Measurements from ENCODE around the gene TRAF7. TPM values are rescaled to one million over a fixed set of nuclear protein-coding genes. Genes with fewer than 3 reads are reported as not detected.

Gene TRAF7
- total and polyA plus RNA-seq, 2 of the 13 experiments (the other 11 are each of a cell fraction or from before 2014, with no cell fraction given), result 47.9 to 65.6 TPM

- no peak for TF ChIP-seq MED13 (CRISPR knock-in tag; IDR thresholded peaks at IDR 0.05)
- TF ChIP-seq, protein P1, sequence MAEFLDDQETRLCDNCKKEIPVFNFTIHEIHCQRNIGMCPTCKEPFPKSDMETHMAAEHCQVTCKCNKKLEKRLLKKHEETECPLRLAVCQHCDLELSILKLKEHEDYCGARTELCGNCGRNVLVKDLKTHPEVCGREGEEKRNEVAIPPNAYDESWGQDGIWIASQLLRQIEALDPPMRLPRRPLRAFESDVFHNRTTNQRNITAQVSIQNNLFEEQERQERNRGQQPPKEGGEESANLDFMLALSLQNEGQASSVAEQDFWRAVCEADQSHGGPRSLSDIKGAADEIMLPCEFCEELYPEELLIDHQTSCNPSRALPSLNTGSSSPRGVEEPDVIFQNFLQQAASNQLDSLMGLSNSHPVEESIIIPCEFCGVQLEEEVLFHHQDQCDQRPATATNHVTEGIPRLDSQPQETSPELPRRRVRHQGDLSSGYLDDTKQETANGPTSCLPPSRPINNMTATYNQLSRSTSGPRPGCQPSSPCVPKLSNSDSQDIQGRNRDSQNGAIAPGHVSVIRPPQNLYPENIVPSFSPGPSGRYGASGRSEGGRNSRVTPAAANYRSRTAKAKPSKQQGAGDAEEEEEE (CRISPR knock-in tag; IDR thresholded peaks at IDR 0.05; ENCODE audit: borderline replicate concordance), result no peak
- no peak for TF ChIP-seq ZNF264 (CRISPR knock-in tag; IDR thresholded peaks at IDR 0.05)
- no peak for TF ChIP-seq XBP1 (CRISPR knock-in tag; IDR thresholded peaks at IDR 0.05)
- TF ChIP-seq SOX13 (IDR thresholded peaks at IDR 0.05), result no peak
- no peak for TF ChIP-seq SOX13 (CRISPR knock-in tag; conservative IDR thresholded peaks at IDR 0.05 in 1 of 2, IDR thresholded peaks at IDR 0.05 in 1 of 2)
- TF ChIP-seq ZFP90 (CRISPR knock-in tag; IDR thresholded peaks at IDR 0.05; ENCODE audit: borderline replicate concordance), result 0 out of 2 replicates have a peak, but pooled peaks have one; percentile 33
- TF ChIP-seq THAP11 (CRISPR knock-in tag; IDR thresholded peaks at IDR 0.05), result no peak
- peak; percentile 76; the same call in 1 of the 2 replicates for TF ChIP-seq PRDM10 (CRISPR knock-in tag; IDR thresholded peaks at IDR 0.05; ENCODE audit: low read depth)
- TF ChIP-seq ZNF737 (CRISPR knock-in tag; IDR thresholded peaks at IDR 0.05; ENCODE audit: borderline replicate concordance), result no peak
- no peak for TF ChIP-seq ZNF530 (CRISPR knock-in tag; IDR thresholded peaks at IDR 0.05; ENCODE audit: low read depth)
- TF ChIP-seq ONECUT2 (CRISPR knock-in tag; IDR thresholded peaks at IDR 0.05), result no peak
- TF ChIP-seq ERF (CRISPR knock-in tag; IDR thresholded peaks at IDR 0.05), result peak; percentile 81; the same call in 1 of the 2 replicates
- TF ChIP-seq BHLHE40 (IDR thresholded peaks at IDR 0.05; ENCODE audit: low read length), result no peak
- no peak for TF ChIP-seq CREM (IDR thresholded peaks at IDR 0.05)
- TF ChIP-seq CREM (CRISPR knock-in tag; IDR thresholded peaks at IDR 0.05), result no peak
- no peak for TF ChIP-seq RFX3 (CRISPR knock-in tag; IDR thresholded peaks at IDR 0.05)
- TF ChIP-seq, protein P2, sequence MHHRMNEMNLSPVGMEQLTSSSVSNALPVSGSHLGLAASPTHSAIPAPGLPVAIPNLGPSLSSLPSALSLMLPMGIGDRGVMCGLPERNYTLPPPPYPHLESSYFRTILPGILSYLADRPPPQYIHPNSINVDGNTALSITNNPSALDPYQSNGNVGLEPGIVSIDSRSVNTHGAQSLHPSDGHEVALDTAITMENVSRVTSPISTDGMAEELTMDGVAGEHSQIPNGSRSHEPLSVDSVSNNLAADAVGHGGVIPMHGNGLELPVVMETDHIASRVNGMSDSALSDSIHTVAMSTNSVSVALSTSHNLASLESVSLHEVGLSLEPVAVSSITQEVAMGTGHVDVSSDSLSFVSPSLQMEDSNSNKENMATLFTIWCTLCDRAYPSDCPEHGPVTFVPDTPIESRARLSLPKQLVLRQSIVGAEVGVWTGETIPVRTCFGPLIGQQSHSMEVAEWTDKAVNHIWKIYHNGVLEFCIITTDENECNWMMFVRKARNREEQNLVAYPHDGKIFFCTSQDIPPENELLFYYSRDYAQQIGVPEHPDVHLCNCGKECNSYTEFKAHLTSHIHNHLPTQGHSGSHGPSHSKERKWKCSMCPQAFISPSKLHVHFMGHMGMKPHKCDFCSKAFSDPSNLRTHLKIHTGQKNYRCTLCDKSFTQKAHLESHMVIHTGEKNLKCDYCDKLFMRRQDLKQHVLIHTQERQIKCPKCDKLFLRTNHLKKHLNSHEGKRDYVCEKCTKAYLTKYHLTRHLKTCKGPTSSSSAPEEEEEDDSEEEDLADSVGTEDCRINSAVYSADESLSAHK (CRISPR knock-in tag; IDR thresholded peaks at IDR 0.05; ENCODE audit: borderline replicate concordance), result no peak
- TF ChIP-seq ZSCAN25 (CRISPR knock-in tag; IDR thresholded peaks at IDR 0.05), result no peak
- peak; percentile 67; the same call in 1 of the 2 replicates for TF ChIP-seq MYC (CRISPR knock-in tag; IDR thresholded peaks at IDR 0.05; ENCODE audit: borderline replicate concordance)
Measured at GRCh38 chr16:2147981-2148671, 7.5 kb upstream of the TRAF7 start, which contains the start of gene RAB26 (continued).
